Muscle of leg (tissue), 11 donors: ENCODE data around the gene PDE2A. TPM values are rescaled to one million over a fixed set of nuclear protein-coding genes. Genes with fewer than 3 reads are reported as not detected.

Source experiments
- DNase-seq: peaks from one replicate; pipeline ENCODE4 v3.0.0; 2013
- H3K27ac ChIP-seq: one replicate; pipeline ENCODE4 v1.5.1; 2013; ENCODE audit warnings: mild to moderate bottlenecking, low read length, control low read depth
- H3K27me3 ChIP-seq: one replicate; pipeline ENCODE4 v1.6.1; 2013; ENCODE audit warnings: low read length; ENCODE audit not compliant: control insufficient read depth, insufficient read depth
- H3K36me3 ChIP-seq: one replicate; pipeline ENCODE4 v1.6.1; 2013; ENCODE audit warnings: low read length; ENCODE audit not compliant: control insufficient read depth, insufficient read depth
- H3K4me1 ChIP-seq: one replicate; pipeline ENCODE4 v1.6.1; 2013; ENCODE audit warnings: low read length; ENCODE audit not compliant: control insufficient read depth, insufficient read depth
- H3K4me3 ChIP-seq: one replicate; pipeline ENCODE4 v1.5.1; 2013; ENCODE audit warnings: low read length, control low read depth
- H3K9me3 ChIP-seq: replicated peaks from 2 replicates; pipeline ENCODE4 v1.6.1; 2013; ENCODE audit warnings: low read depth, low read length; ENCODE audit not compliant: control insufficient read depth
- WGBS: methylation state at CpG from one replicate; pipeline ENCODE4 v1.1.5; 2013; ENCODE audit warnings: missing lambda C conversion rate; ENCODE audit not compliant: insufficient coverage; 5-methylcytosine and 5-hydroxymethylcytosine counted together
- polyA plus RNA-seq, 8 donors: library from polyadenylated mRNA; unstranded; fragments of 120-200 nt; gene quantifications; one replicate each; pipeline versions ENCODE4 v1.2.1 to v1.2.3, GENCODE V29; 2013; ENCODE audit warnings: inconsistent platforms in 1 of 8, low replicate concordance in 1 of 8; ENCODE audit not compliant: insufficient read length in 8 of 8, insufficient read depth in 1 of 8
- total RNA-seq: library from RNA; stranded (reverse); fragments of 120-200 nt; gene quantifications from one replicate; pipeline ENCODE4 v1.2.4, GENCODE V29; 2013

PDE2A gene
- total and polyA plus RNA-seq, 9 donors = 10.7 to 18.2 (median 14.8) TPM

- no peaks in the 10 kb centered on the region for H3K36me3 ChIP-seq
- no peaks in the 10 kb centered on the region for H3K9me3 ChIP-seq
- H3K4me1 ChIP-seq = peaks cover 3% of the 10 kb centered on the region
- H3K4me3 ChIP-seq = no peak overlapping the region
- DNase-seq = no peak
- H3K27ac ChIP-seq = no peak overlapping the region
- WGBS = 43% methylated on average over 5 of the region's 9 CpGs
- peaks cover 71% of the 10 kb centered on the region for H3K27me3 ChIP-seq
Measured at GRCh38 chr11:72595292-72595684, 78.9 kb downstream of the PDE2A start.

DNA sequence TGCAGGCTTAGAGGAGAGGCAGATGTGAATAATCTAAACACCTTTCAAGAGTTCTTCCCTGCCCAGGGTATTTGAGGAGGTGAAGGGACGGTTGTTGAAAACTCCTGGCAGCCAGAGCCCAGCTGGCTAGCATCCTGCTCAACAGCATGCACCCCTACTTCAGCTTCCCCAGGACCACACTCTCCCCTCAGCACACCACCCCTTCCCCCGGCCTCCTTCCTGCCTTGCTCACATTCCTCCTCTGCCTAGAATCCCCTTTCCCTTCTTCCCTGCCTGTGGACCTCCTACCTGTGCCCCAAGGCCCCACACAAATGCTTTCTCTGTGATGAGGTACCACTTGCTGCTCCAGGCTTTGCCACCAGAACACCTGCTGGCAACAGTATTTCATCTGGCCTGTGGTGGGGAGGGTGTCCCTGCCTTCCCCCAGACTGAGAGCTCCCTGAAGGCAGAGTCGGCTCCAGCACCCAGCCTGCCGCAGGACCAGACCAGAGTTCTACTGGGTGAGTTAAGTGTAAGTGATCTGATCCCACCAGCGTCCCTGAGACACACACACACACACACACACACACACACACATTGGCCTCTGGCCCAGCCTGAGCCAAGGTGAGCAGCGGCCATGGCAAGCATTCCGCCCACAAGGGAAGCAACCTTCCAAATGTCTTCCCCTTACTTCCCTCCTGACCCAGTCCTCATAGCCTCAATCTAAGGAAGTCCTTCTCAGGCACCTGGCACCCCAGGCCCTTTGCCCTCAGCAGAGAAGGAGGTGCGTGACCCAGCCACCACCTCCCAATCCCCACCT lies 79.5 kb downstream of the PDE2A start:
- H3K4me3 ChIP-seq = no peak overlapping the region
- no peak for DNase-seq
- WGBS = 29% methylated on average over 3 of the region's 8 CpGs
- H3K4me1 ChIP-seq = peaks cover 9% of the 10 kb centered on the region
- no peaks in the 10 kb centered on the region for H3K36me3 ChIP-seq
- peaks cover 73% of the 10 kb centered on the region for H3K27me3 ChIP-seq
- no peaks in the 10 kb centered on the region for H3K9me3 ChIP-seq
- no peak overlapping the region for H3K27ac ChIP-seq

GRCh38 chr11:72592698-72593495 lies 81.3 kb downstream of the PDE2A start:
- no peak overlapping the region for H3K27ac ChIP-seq
- peaks cover 8% of the 10 kb centered on the region for H3K4me1 ChIP-seq
- peaks cover 86% of the 10 kb centered on the region for H3K27me3 ChIP-seq
- no peaks in the 10 kb centered on the region for H3K36me3 ChIP-seq
- 75% methylated on average over 7 of the region's 8 CpGs for WGBS
- no peaks in the 10 kb centered on the region for H3K9me3 ChIP-seq
- H3K4me3 ChIP-seq = no peak overlapping the region
- no peak for DNase-seq

DNA sequence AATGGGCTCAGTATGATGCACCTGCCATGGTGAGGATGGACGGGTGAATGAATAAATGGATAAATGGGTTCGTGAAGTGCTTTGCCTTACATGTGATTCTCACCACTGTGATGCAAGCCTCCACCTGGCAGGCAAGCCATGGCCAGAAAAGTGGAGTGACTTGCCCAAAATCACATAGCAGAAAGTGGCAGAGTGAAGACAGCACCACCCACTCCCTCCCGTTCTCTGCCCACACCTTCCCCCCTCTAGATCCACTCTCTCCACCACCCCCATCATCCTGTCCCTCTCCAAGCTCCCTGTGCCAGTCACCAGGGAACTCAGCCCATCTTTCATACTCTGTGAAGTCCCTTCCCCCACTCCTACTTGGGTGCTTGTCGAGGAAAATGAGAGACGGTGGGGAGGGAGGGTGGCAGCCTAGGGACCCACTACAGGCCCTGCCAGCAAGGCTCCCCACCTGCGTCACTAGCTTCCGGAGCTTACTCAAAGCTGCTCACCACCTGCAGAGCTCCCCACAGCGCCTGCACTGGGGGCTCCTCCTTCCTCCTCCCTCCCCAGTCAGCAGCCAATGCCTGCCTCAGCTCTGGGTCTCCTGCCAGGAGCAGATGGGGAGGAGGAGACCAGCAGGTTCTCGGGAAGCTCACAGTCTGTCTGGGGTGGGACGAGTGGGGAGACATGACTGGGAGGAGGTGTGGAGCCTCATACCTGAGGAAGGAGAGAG lies 82.3 kb downstream of the PDE2A start:
- Histone ChIP-seq H3K27ac (no peak overlapping the region), H3K9me3 (no peaks in the 10 kb centered on the region), H3K4me3 (no peak overlapping the region), H3K36me3 (no peaks in the 10 kb centered on the region), H3K27me3 (peaks cover 89% of the 10 kb centered on the region), H3K4me1 (peaks cover 8% of the 10 kb centered on the region)
- WGBS = 24% methylated on average over 5 of the region's 10 CpGs
- no peak for DNase-seq

DNA sequence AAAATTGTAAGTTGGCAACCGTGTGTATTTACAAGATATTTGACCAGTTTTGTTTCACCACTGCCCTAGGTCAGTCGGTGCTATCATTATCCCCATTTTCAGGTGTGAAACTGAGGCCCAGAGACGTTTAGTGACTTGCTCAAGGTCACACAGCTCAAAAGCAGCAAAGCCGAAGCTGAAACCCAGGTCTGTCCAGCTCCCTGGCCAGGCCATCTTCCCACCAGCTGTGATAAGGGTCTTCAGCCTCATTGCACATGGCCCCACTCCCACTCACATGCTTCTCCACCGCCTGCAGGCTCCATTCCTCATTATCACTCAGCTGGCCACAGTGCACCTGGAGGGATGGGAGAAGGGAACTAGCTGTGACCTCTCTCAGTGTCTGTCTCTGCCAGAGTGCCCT lies 83.2 kb downstream of the PDE2A start:
- peaks cover 94% of the 10 kb centered on the region for H3K27me3 ChIP-seq
- no peak for DNase-seq
- 53% methylated on average over 4 of the region's 5 CpGs for WGBS

DNA sequence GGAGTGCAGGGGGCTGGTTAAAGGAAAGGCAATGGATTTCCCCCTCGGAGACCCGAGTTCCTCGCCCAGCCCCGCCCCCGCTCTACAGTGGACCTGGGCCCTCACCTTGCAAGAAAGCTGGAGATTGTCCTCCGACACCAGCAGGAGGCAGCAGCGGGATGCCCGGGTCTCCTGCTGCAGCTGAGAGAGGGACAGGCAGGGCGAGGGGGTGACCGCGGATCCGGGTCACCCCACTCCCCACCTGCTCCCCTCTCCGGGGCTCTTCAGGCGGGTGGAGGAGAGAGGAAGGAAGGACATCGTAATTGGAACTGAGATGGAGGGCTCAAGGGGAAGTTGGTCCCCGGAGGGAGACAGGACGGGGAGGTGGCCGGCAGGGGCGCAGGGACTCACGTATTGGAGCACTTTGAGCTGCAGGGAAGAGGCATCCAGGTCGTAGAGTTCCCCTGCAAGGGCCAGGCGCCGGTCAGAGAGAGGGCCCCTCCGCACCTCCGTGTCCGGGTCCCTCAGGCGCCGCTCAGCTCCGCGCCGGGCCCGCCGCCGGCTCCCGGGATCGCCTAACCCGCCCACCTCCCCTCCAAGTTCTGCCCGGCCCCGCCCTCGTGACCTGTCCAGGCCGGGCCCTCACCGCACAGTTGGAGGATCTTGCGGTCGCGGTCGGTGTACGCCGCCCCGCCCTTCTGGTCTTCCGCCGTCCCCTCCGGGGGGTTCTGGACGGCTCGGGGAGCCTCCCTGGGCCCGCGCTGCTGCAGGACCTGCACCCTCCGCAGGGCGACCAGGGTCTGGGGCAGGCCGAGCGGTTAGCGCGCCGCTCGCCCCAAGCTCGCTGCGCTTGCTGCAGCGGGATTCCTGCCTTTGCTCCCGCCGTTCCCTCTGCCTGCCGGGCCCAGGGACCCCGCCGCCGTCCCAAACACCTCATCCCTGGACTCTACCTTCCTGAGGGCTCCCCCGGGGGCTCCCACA lies 84.1 kb downstream of the PDE2A start:
- Histone ChIP-seq H3K9me3 (no peaks in the 10 kb centered on the region), H3K27ac (no peak overlapping the region), H3K4me1 (peaks cover 12% of the 10 kb centered on the region), H3K4me3 (no peak overlapping the region), H3K36me3 (peaks cover 3% of the 10 kb centered on the region), H3K27me3 (peaks cover 94% of the 10 kb centered on the region)
- 2% methylated on average over 67 of the region's 74 CpGs for WGBS
- no peak for DNase-seq

More for the DNA sequence above, 83.2 kb downstream of the PDE2A start:
- no peaks in the 10 kb centered on the region for H3K36me3 ChIP-seq
- no peaks in the 10 kb centered on the region for H3K9me3 ChIP-seq
- H3K4me1 ChIP-seq = peaks cover 8% of the 10 kb centered on the region
- H3K4me3 ChIP-seq = no peak overlapping the region
- no peak overlapping the region for H3K27ac ChIP-seq

GRCh38 chr11:72588421-72589410 lies 85.5 kb downstream of the PDE2A start:
- DNase-seq = no peak
- Histone ChIP-seq H3K4me3 (no peak overlapping the region), H3K27ac (no peak overlapping the region), H3K9me3 (no peaks in the 10 kb centered on the region), H3K36me3 (peaks cover 3% of the 10 kb centered on the region), H3K4me1 (peaks cover 18% of the 10 kb centered on the region), H3K27me3 (peaks cover 95% of the 10 kb centered on the region)
- 86% methylated on average over 3 of the region's 7 CpGs for WGBS

DNA sequence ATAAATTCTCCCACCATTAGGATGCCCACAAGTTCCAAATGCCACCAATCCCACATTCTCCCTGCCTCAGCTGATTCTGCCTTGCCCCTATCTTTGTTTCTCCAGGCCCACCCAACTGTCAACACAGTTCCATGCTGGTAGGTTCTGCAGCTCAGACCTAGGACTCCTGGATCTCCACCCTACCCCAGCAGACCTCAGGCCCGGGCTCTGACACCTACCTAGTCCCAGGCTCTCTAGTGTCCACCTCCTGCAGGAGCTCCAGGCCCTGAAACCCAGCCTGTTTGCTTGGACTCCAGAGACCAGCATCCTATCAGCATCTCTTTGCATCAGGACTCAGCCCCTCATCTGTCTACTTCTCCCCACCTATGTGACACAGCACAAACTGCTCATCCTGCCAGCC lies 86.5 kb downstream of the PDE2A start:
- Histone ChIP-seq H3K4me1 (peaks cover 18% of the 10 kb centered on the region), H3K4me3 (no peak overlapping the region), H3K36me3 (peaks cover 3% of the 10 kb centered on the region), H3K27ac (no peak overlapping the region), H3K9me3 (no peaks in the 10 kb centered on the region), H3K27me3 (peaks cover 95% of the 10 kb centered on the region)
- 63% methylated on average over 1 of the region's 1 CpG for WGBS
- no peak for DNase-seq
